Measurements from ENCODE around the gene AGBL1. TPM values are rescaled to one million over a fixed set of nuclear protein-coding genes. Genes with fewer than 3 reads are reported as not detected.

The AGBL1 gene
- total RNA-seq, 2 donors from 2014 or later: not detected

- ATAC-seq (ENCODE audit: insufficient number of reproducible peaks, low FRiP score, low read depth): no peak
- Histone ChIP-seq H3K27me3 (replicated peaks; ENCODE audit: insufficient read depth) (no peaks in the 10 kb centered on the region), H3K27ac (no peak overlapping the region), H3K36me3 (no peaks in the 10 kb centered on the region), H3K9me3 (no peaks in the 10 kb centered on the region), H3K4me3 (no peak overlapping the region), H3K4me1 (ENCODE audit: control insufficient read depth in 1 of 2, low read depth in 2 of 2) (no peaks in the 10 kb centered on the region)
- TF ChIP-seq, protein P1, sequence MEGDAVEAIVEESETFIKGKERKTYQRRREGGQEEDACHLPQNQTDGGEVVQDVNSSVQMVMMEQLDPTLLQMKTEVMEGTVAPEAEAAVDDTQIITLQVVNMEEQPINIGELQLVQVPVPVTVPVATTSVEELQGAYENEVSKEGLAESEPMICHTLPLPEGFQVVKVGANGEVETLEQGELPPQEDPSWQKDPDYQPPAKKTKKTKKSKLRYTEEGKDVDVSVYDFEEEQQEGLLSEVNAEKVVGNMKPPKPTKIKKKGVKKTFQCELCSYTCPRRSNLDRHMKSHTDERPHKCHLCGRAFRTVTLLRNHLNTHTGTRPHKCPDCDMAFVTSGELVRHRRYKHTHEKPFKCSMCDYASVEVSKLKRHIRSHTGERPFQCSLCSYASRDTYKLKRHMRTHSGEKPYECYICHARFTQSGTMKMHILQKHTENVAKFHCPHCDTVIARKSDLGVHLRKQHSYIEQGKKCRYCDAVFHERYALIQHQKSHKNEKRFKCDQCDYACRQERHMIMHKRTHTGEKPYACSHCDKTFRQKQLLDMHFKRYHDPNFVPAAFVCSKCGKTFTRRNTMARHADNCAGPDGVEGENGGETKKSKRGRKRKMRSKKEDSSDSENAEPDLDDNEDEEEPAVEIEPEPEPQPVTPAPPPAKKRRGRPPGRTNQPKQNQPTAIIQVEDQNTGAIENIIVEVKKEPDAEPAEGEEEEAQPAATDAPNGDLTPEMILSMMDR (IDR thresholded peaks at IDR 0.05): no peak
- no peak for DNase-seq (ENCODE audit: low spot score)
Measured at GRCh38 chr15:86912661-86913060, 833.0 kb downstream of the AGBL1 start.

DNA sequence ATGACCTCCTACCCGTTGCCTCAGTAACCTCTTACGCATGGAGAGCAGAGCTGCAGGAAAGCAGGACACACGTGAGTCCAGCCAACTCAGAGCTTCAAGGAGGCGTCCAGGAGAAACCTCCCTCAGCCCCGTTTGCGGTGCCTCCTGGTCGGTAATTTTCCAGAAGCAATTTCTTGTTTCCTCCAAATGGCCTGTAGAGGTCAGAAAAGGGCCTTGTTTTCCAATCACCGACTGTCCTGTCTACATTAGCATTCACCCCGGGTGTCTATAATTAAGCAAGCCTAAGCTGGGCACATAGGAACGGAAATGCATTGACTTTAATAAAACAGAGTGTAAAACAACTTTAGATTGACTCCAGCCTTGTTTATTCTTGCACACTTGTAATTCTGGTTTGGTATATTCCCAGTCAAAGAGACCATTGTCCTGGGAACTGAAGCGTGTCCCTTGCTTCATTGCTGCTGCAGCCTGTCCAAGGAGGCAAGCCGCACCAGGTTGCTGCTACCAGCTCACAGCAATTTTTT lies 836.2 kb downstream of the AGBL1 start:
- DNase-seq (ENCODE audit: low spot score) (no peak), ATAC-seq (ENCODE audit: insufficient number of reproducible peaks, low FRiP score, low read depth) (no peak)
- Histone ChIP-seq H3K36me3 (no peaks in the 10 kb centered on the region), H3K9me3 (no peaks in the 10 kb centered on the region), H3K4me1 (ENCODE audit: control insufficient read depth in 1 of 2, low read depth in 2 of 2) (no peaks in the 10 kb centered on the region), H3K27me3 (replicated peaks; ENCODE audit: insufficient read depth) (no peaks in the 10 kb centered on the region), H3K27ac (no peak overlapping the region), H3K4me3 (no peak overlapping the region)
- TF ChIP-seq, protein P1 (IDR thresholded peaks at IDR 0.05): no peak

GRCh38 chr15:86916671-86917360 lies 837.1 kb downstream of the AGBL1 start:
- DNase-seq (ENCODE audit: low spot score): no peak
- no peak overlapping the region for H3K27ac ChIP-seq

DNA sequence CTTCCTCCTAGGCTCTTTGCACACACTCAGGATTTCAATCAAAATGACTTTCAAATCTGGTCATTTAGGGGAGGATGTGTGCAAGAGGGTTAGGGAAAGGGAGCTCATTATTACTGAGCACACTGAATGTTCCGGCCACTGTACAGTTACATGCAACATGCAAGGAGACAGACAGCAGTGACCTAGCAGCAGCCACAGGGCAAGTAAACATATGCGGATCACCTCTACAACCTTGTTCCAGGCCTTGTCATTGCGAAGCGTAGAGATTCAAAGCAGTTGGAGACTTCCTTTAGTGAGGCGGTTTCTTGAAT lies 837.6 kb downstream of the AGBL1 start:
- TF ChIP-seq, protein P1 (IDR thresholded peaks at IDR 0.05): no peak
- no peaks in the 10 kb centered on the region for H3K36me3 ChIP-seq
- DNase-seq (ENCODE audit: low spot score) (no peak), ATAC-seq (ENCODE audit: insufficient number of reproducible peaks, low FRiP score, low read depth) (no peak)
- no peak overlapping the region for H3K27ac ChIP-seq
- no peaks in the 10 kb centered on the region for H3K9me3 ChIP-seq
- no peaks in the 10 kb centered on the region for H3K27me3 ChIP-seq (replicated peaks; ENCODE audit: insufficient read depth)
- no peak overlapping the region for H3K4me3 ChIP-seq
- no peaks in the 10 kb centered on the region for H3K4me1 ChIP-seq (ENCODE audit: control insufficient read depth in 1 of 2, low read depth in 2 of 2)

More at GRCh38 chr15:86916671-86917360, 837.1 kb downstream of the AGBL1 start:
- Histone ChIP-seq H3K9me3 (no peaks in the 10 kb centered on the region), H3K4me3 (no peak overlapping the region), H3K4me1 (ENCODE audit: control insufficient read depth in 1 of 2, low read depth in 2 of 2) (no peaks in the 10 kb centered on the region), H3K27me3 (replicated peaks; ENCODE audit: insufficient read depth) (no peaks in the 10 kb centered on the region), H3K36me3 (no peaks in the 10 kb centered on the region)
- TF ChIP-seq, protein P1 (IDR thresholded peaks at IDR 0.05): no peak
- no peak for ATAC-seq (ENCODE audit: insufficient number of reproducible peaks, low FRiP score, low read depth)

- no peak overlapping the region for H3K4me3 ChIP-seq
- no peak overlapping the region for H3K27ac ChIP-seq
- no peaks in the 10 kb centered on the region for H3K4me1 ChIP-seq (ENCODE audit: control insufficient read depth in 1 of 2, low read depth in 2 of 2)
- H3K9me3 ChIP-seq: no peaks in the 10 kb centered on the region
- H3K27me3 ChIP-seq (replicated peaks; ENCODE audit: insufficient read depth): no peaks in the 10 kb centered on the region
- H3K36me3 ChIP-seq: no peaks in the 10 kb centered on the region
- DNase-seq (ENCODE audit: low spot score): no peak
- TF ChIP-seq, protein P1 (IDR thresholded peaks at IDR 0.05): no peak
- ATAC-seq (ENCODE audit: insufficient number of reproducible peaks, low FRiP score, low read depth): no peak
Measured at GRCh38 chr15:86919581-86919980, 839.9 kb downstream of the AGBL1 start.

Measured in thoracic aorta (tissue), 2 donors.